Left lung (tissue), 10 donors: Measurements from ENCODE around the gene HIRIP3. TPM values are rescaled to one million over a fixed set of nuclear protein-coding genes. Genes with fewer than 3 reads are reported as not detected.

Experiments
- ATAC-seq: fragments of 200-7000 bp; cut with Tn5 transposase; one replicate; pipeline ENCODE4 v1.9.1; 2020; ENCODE audit warnings: moderate library complexity
- DNase-seq, 4 donors: peaks; one replicate each; pipeline ENCODE4 v3.0.0-alpha.2; 2013 to 2020
- H3K27ac ChIP-seq, 2 donors: fragments of 200-600 bp; sonication (generic) in 1 of 2; one replicate each; pipeline versions ENCODE4 v1.5.0 to v1.8.0; 2020 to 2021
- H3K27me3 ChIP-seq, 2 donors: fragments of 200-600 bp; sonication (generic) in 1 of 2; one replicate each; pipeline versions ENCODE4 v1.5.0 to v1.8.0; 2020 to 2021
- H3K36me3 ChIP-seq, 2 donors: fragments of 200-600 bp; sonication (generic) in 1 of 2; one replicate each; pipeline versions ENCODE4 v1.5.0 to v1.8.0; 2020 to 2021
- H3K4me1 ChIP-seq, 2 donors: fragments of 200-600 bp; one replicate each; pipeline ENCODE4 v1.8.0; 2021
- H3K4me3 ChIP-seq, 2 donors: fragments of 200-600 bp; sonication (generic) in 1 of 2; one replicate each; pipeline versions ENCODE4 v1.5.0 to v1.8.0; 2020 to 2021; ENCODE audit warnings: mild to moderate bottlenecking in 1 of 2
- H3K9me3 ChIP-seq, 2 donors: fragments of 200-600 bp; sonication (generic) in 1 of 2; one replicate each; pipeline versions ENCODE4 v1.5.0 to v1.8.0; 2020 to 2021
- CTCF ChIP-seq, 2 donors: fragments of 200-600 bp; sonication (generic) in 1 of 2; IDR thresholded peaks; one replicate each; pipeline versions ENCODE4 v1.5.0 to v1.8.0; 2021; ENCODE audit warnings: antibody characterized with exemption in 2 of 2
- intact Hi-C, 2 donors: fragments of 100-400 bp; cut with DNase I; formaldehyde crosslinking; loops; one replicate each; pipeline versions ENCODE4 v1.11.2 to v1.14.2; 2022
- polyA plus RNA-seq, 6 donors: library from polyadenylated mRNA; unstranded; fragments of 120-200 nt; gene quantifications; one replicate each; pipeline ENCODE4 v1.2.1, GENCODE V29; 2013; ENCODE audit not compliant: insufficient read length in 6 of 6
- total RNA-seq, 2 donors: library from RNA; stranded (reverse); fragmentation: NEBNext Ultra II Directional; extraction: Animal tissue kit (Norgen Biotek cat#: 25700); gene quantifications; one replicate each; pipeline ENCODE4 v1.2.1, GENCODE V29; 2021
- donor health status: DM: no; HTN: yes; CAD: no.
- donor health status: DM: no; HTN: no; CAD: no.

The HIRIP3 gene
- total and polyA plus RNA-seq, 8 donors = 14.4 to 20.7 (median 18.1) TPM

- ATAC-seq (peak; percentile 41), DNase-seq (no peak)
- intact Hi-C loops = no loop called here
- Histone ChIP-seq H3K9me3 (no peaks in the 10 kb centered on the region), H3K4me3 (no peak overlapping the region), H3K36me3 (peaks cover 16 to 100% of the 10 kb centered on the region in 2 donors), H3K4me1 (peaks cover 5 to 26% of the 10 kb centered on the region in 2 donors), H3K27ac (peak overlapping the region; percentile 39 to 79), H3K27me3 (no peaks in the 10 kb centered on the region)
- no peak for TF ChIP-seq CTCF (IDR thresholded peaks at IDR 0.05)
Observed at GRCh38 chr16:29983420-29984136, 11.8 kb downstream of the HIRIP3 start.

- DNase-seq (peak in 1 of 4 donors; percentile 69), ATAC-seq (no peak)
- Histone ChIP-seq H3K27ac (no peak overlapping the region), H3K36me3 (peaks cover 16 to 100% of the 10 kb centered on the region in 2 donors), H3K4me1 (peaks cover 5 to 24% of the 10 kb centered on the region in 2 donors), H3K27me3 (no peaks in the 10 kb centered on the region), H3K9me3 (no peaks in the 10 kb centered on the region), H3K4me3 (no peak overlapping the region)
- intact Hi-C loops = no loop called here
- no peak for TF ChIP-seq CTCF (IDR thresholded peaks at IDR 0.05)
Observed at GRCh38 chr16:29982560-29983419, 12.6 kb downstream of the HIRIP3 start.

GRCh38 chr16:29978564-29979270 is 16.7 kb downstream of the HIRIP3 start:
- intact Hi-C loops = no loop called here

GRCh38 chr16:29978081-29978480 is 17.3 kb downstream of the HIRIP3 start:
- Histone ChIP-seq H3K36me3 (peaks cover 0 to 56% of the 10 kb centered on the region in 2 donors), H3K4me1 (peaks cover 27 to 45% of the 10 kb centered on the region in 2 donors), H3K27me3 (no peaks in the 10 kb centered on the region), H3K9me3 (no peaks in the 10 kb centered on the region), H3K27ac (peak overlapping the region in 1 of 2 donors; percentile 91), H3K4me3 (no peak overlapping the region)
- intact Hi-C loops = no loop called here
- ATAC-seq (no peak), DNase-seq (peak in 1 of 4 donors; percentile 4)
- no peak for TF ChIP-seq CTCF (IDR thresholded peaks at IDR 0.05)

More at GRCh38 chr16:29978564-29979270, 16.7 kb downstream of the HIRIP3 start:
- no peak for DNase-seq
- no peaks in the 10 kb centered on the region for H3K9me3 ChIP-seq
- H3K4me3 ChIP-seq = no peak overlapping the region
- peak overlapping the region in 1 of 2 donors; percentile 91 for H3K27ac ChIP-seq
- H3K36me3 ChIP-seq = peaks cover 5 to 62% of the 10 kb centered on the region in 2 donors
- H3K4me1 ChIP-seq = peaks cover 27 to 43% of the 10 kb centered on the region in 2 donors
- H3K27me3 ChIP-seq = no peaks in the 10 kb centered on the region
- no peak for ATAC-seq
- no peak for TF ChIP-seq CTCF (IDR thresholded peaks at IDR 0.05)
